HFFc6 (cell line): ENCODE results near the gene RPS3A. TPM values are rescaled to one million over a fixed set of nuclear protein-coding genes. Genes with fewer than 3 reads are reported as not detected.
A peak's percentile ranks its signal among the peaks of the same experiment; 100 is the strongest.
"Not testable (repeated sequence)": the region's sequence is repeated elsewhere in the genome, so short reads cannot be mapped to it uniquely, and the experiment has no call there.

Experiments used
- DNase-seq: peaks from one replicate; pipeline ENCODE4 v3.0.0-alpha.2; 2018
- H3K27ac Mint-ChIP-seq: 2 replicates; pipeline ENCODE4 v1.8.0; 2020; ENCODE audit warnings: mild to moderate bottlenecking, mixed read lengths
- H3K27me3 Mint-ChIP-seq: 2 replicates; pipeline ENCODE4 v1.8.0; 2021; ENCODE audit warnings: mild to moderate bottlenecking, moderate library complexity, mixed read lengths; ENCODE audit not compliant: insufficient read depth
- H3K36me3 Mint-ChIP-seq: 2 replicates; pipeline ENCODE4 v1.8.0; 2021; ENCODE audit warnings: low read depth, mixed read lengths
- H3K4me1 Mint-ChIP-seq: 2 replicates; pipeline ENCODE4 v1.8.0; 2020; ENCODE audit warnings: low read depth, mixed read lengths
- H3K4me3 Mint-ChIP-seq: 2 replicates; pipeline ENCODE4 v1.8.0; 2020; ENCODE audit warnings: mild to moderate bottlenecking, moderate library complexity, mixed read lengths
- H3K9me3 Mint-ChIP-seq: 2 replicates; pipeline ENCODE4 v1.8.0; 2020; ENCODE audit warnings: mild to moderate bottlenecking, mixed read lengths
- CTCF ChIP-seq: fragments of 200-600 bp; sonication (generic); IDR thresholded peaks from 2 replicates; pipeline ENCODE4 v1.5.0; 2021; ENCODE audit warnings: antibody characterized with exemption, mild to moderate bottlenecking
- long read RNA-seq: library from polyadenylated mRNA; unstranded; transcript quantifications from one replicate; pipeline ENCODE4 v2.0.0, GENCODE V29; 2019
- total RNA-seq, 6 experiments: library from RNA; stranded (reverse); fragmentation: NEBNext Ultra II Directional; extraction: Animal tissue kit (Norgen Biotek cat#: 25700); gene quantifications; 2 replicates in 1 of 6; 3 replicates in 5 of 6; pipeline ENCODE4 v1.2.3, GENCODE V29; 2021

Gene RPS3A
- total RNA-seq, result 1,000 to 10,000 TPM; 1,391 to 1,566 (median 1,482) TPM
- long read RNA-seq, transcript RPS3A-201 (6 exons, 934 nt), result major isoform, 2,308 of 2,419 reads
- long read RNA-seq, transcript RPS3A-205 (6 exons, 674 nt), result minor isoform, 17 of 2,419 reads
- long read RNA-seq, partial matches to known transcripts, result 75 of 2,419 reads
- long read RNA-seq, other reads (novel, unspliced or antisense), result 16 of 2,419 reads

- peak; percentile 78 for TF ChIP-seq CTCF
- DNase-seq, result peak; percentile 95
- Mint-ChIP-seq H3K36me3 (peaks cover 34% of the 10 kb centered on the region), H3K27me3 (peaks cover 20% of the 10 kb centered on the region), H3K4me1 (peaks cover 31% of the 10 kb centered on the region), H3K27ac (peak within 1 kb of the TSS; percentile 100), H3K4me3 (peak within 1 kb of the TSS; percentile 98), H3K9me3 (peaks cover 4% of the 10 kb centered on the region; the same call in 1 of the 2 replicates)
Measured at GRCh38 chr4:151099229-151099975, at the start of gene RPS3A. Gene RPS3A (plus strand): TSS chr4:151099628. CDS start chr4:151099653, 25 bp downstream.

GRCh38 chr4:151052785-151053184 lies 46.6 kb upstream of the RPS3A start:
- H3K36me3 Mint-ChIP-seq, result no peaks in the 10 kb centered on the region
- no peak overlapping the region for H3K27ac Mint-ChIP-seq
- DNase-seq, result no peak
- TF ChIP-seq CTCF, result no peak
- no peaks in the 10 kb centered on the region for H3K4me1 Mint-ChIP-seq
- no peak overlapping the region for H3K4me3 Mint-ChIP-seq
- no peaks in the 10 kb centered on the region; the same call in none of the 2 replicates for H3K27me3 Mint-ChIP-seq
- H3K9me3 Mint-ChIP-seq, result no peaks in the 10 kb centered on the region

GRCh38 chr4:151055539-151055938 lies 43.9 kb upstream of the RPS3A start:
- Mint-ChIP-seq H3K36me3 (no peaks in the 10 kb centered on the region), H3K4me1 (no peaks in the 10 kb centered on the region), H3K9me3 (no peaks in the 10 kb centered on the region), H3K27ac (no peak overlapping the region), H3K27me3 (peaks cover 2% of the 10 kb centered on the region), H3K4me3 (no peak overlapping the region)
- TF ChIP-seq CTCF, result no peak
- no peak for DNase-seq

GRCh38 chr4:151063143-151063542 lies 36.3 kb upstream of the RPS3A start:
- not testable (repeated sequence) for DNase-seq

GRCh38 chr4:151067316-151067970 lies 32.0 kb upstream of the RPS3A start:
- Mint-ChIP-seq H3K27me3 (peaks cover 5% of the 10 kb centered on the region), H3K9me3 (no peaks in the 10 kb centered on the region), H3K27ac (no peak overlapping the region), H3K4me3 (no peak overlapping the region), H3K4me1 (peaks cover 5% of the 10 kb centered on the region; the same call in 1 of the 2 replicates), H3K36me3 (no peaks in the 10 kb centered on the region)
- DNase-seq, result no peak
- TF ChIP-seq CTCF, result no peak

More at GRCh38 chr4:151063143-151063542, 36.3 kb upstream of the RPS3A start:
- not testable (repeated sequence) for H3K4me1 Mint-ChIP-seq, H3K9me3 Mint-ChIP-seq, H3K4me3 Mint-ChIP-seq, H3K36me3 Mint-ChIP-seq, H3K27ac Mint-ChIP-seq, H3K27me3 Mint-ChIP-seq
